Ectodermal cell (in vitro differentiated cells): ENCODE data around the gene KIF13A.
"Not testable (repeated sequence)": the region's sequence is repeated elsewhere in the genome, so short reads cannot be mapped to it uniquely, and the experiment has no call there.

ENCODE experiments used
- H3K27ac ChIP-seq: 2 replicates; pipeline ENCODE4 v1.7.0; 2013; ENCODE audit warnings: mild to moderate bottlenecking, low read depth, low read length; ENCODE audit not compliant: insufficient read depth, poor library complexity, severe bottlenecking
- H3K27me3 ChIP-seq: 2 replicates; pipeline ENCODE4 v1.7.0; 2013; ENCODE audit warnings: mild to moderate bottlenecking, low read length; ENCODE audit not compliant: insufficient read depth, control insufficient read depth, poor library complexity, severe bottlenecking
- H3K36me3 ChIP-seq: one replicate; pipeline ENCODE4 v1.7.0; 2013; ENCODE audit warnings: low read length; ENCODE audit not compliant: control insufficient read depth, insufficient read depth
- H3K4me1 ChIP-seq: one replicate; pipeline ENCODE4 v1.7.0; 2013; ENCODE audit warnings: low read length; ENCODE audit not compliant: control insufficient read depth, insufficient read depth
- H3K4me3 ChIP-seq: 2 replicates; pipeline ENCODE4 v1.7.0; 2013; ENCODE audit warnings: low read depth, low read length, control low read depth; ENCODE audit not compliant: insufficient read depth
- H3K9me3 ChIP-seq: 2 replicates; pipeline ENCODE4 v1.7.0; 2013; ENCODE audit warnings: mild to moderate bottlenecking, low read length, moderate library complexity; ENCODE audit not compliant: control insufficient read depth
- WGBS, 2 experiments: methylation state at CpG; one replicate each; pipeline ENCODE4 v1.1.7; 2013; ENCODE audit warnings: missing lambda C conversion rate in 2 of 2; 5-methylcytosine and 5-hydroxymethylcytosine counted together

KIF13A gene

GRCh38 chr6:17740559-17741220 is 246.7 kb downstream of the KIF13A start:
- H3K4me1 ChIP-seq = no peaks in the 10 kb centered on the region
- H3K36me3 ChIP-seq = no peaks in the 10 kb centered on the region
- WGBS, 2 experiments = 90 to 91% methylated on average over 5 of the region's 5 CpGs
- H3K27me3 ChIP-seq = no peaks in the 10 kb centered on the region
- no peak overlapping the region for H3K4me3 ChIP-seq
- H3K27ac ChIP-seq = no peak overlapping the region
- no peaks in the 10 kb centered on the region for H3K9me3 ChIP-seq

GRCh38 chr6:17737704-17738252 is 249.7 kb downstream of the KIF13A start:
- WGBS, 2 experiments = 80 to 100% methylated on average over 1 of the region's 1 CpG

GRCh38 chr6:17735311-17735710 is 252.1 kb downstream of the KIF13A start:
- not testable (repeated sequence) for H3K27me3 ChIP-seq, H3K36me3 ChIP-seq, H3K9me3 ChIP-seq, H3K4me1 ChIP-seq, H3K4me3 ChIP-seq, H3K27ac ChIP-seq
- 92 to 95% methylated on average over 24 to 26 of the region's 27 CpGs for WGBS, 2 experiments

More at GRCh38 chr6:17737704-17738252, 249.7 kb downstream of the KIF13A start:
- H3K4me3 ChIP-seq = no peak overlapping the region
- no peaks in the 10 kb centered on the region for H3K9me3 ChIP-seq
- H3K36me3 ChIP-seq = no peaks in the 10 kb centered on the region
- H3K27me3 ChIP-seq = no peaks in the 10 kb centered on the region
- H3K27ac ChIP-seq = no peak overlapping the region
- H3K4me1 ChIP-seq = no peaks in the 10 kb centered on the region

GRCh38 chr6:17730078-17730704 is 257.2 kb downstream of the KIF13A start:
- Histone ChIP-seq H3K4me3 (no peak overlapping the region), H3K36me3 (no peaks in the 10 kb centered on the region), H3K27ac (no peak overlapping the region), H3K4me1 (no peaks in the 10 kb centered on the region), H3K9me3 (no peaks in the 10 kb centered on the region), H3K27me3 (no peaks in the 10 kb centered on the region)
- 85 to 93% methylated on average over 5 to 6 of the region's 6 CpGs for WGBS, 2 experiments

- H3K4me3 ChIP-seq = no peak overlapping the region
- H3K9me3 ChIP-seq = no peaks in the 10 kb centered on the region
- no peaks in the 10 kb centered on the region for H3K4me1 ChIP-seq
- no peaks in the 10 kb centered on the region for H3K36me3 ChIP-seq
- no peaks in the 10 kb centered on the region for H3K27me3 ChIP-seq
- WGBS, 2 experiments = 91 to 95% methylated on average over 12 of the region's 12 CpGs
- no peak overlapping the region for H3K27ac ChIP-seq
Observed at GRCh38 chr6:17729223-17730077, 258.0 kb downstream of the KIF13A start.

- Histone ChIP-seq H3K9me3 (no peaks in the 10 kb centered on the region), H3K27me3 (no peaks in the 10 kb centered on the region), H3K36me3 (no peaks in the 10 kb centered on the region), H3K4me1 (no peaks in the 10 kb centered on the region), H3K4me3 (no peak overlapping the region), H3K27ac (no peak overlapping the region)
- WGBS, 2 experiments = 96% methylated on average over 49 of the region's 49 CpGs
Observed at GRCh38 chr6:17728551-17729222, 258.7 kb downstream of the KIF13A start.

- Histone ChIP-seq H3K9me3 (no peaks in the 10 kb centered on the region), H3K4me1 (no peaks in the 10 kb centered on the region), H3K27ac (no peak overlapping the region), H3K27me3 (no peaks in the 10 kb centered on the region), H3K4me3 (no peak overlapping the region), H3K36me3 (no peaks in the 10 kb centered on the region)
- 44 to 47% methylated on average over 6 of the region's 6 CpGs for WGBS, 2 experiments
Observed at GRCh38 chr6:17725083-17725482, 262.4 kb downstream of the KIF13A start.

GRCh38 chr6:17724341-17724740 is 263.1 kb downstream of the KIF13A start:
- no peaks in the 10 kb centered on the region for H3K36me3 ChIP-seq
- no peaks in the 10 kb centered on the region for H3K4me1 ChIP-seq
- H3K27ac ChIP-seq = no peak overlapping the region
- no peaks in the 10 kb centered on the region for H3K27me3 ChIP-seq
- H3K4me3 ChIP-seq = no peak overlapping the region
- WGBS, 2 experiments = 91 to 95% methylated on average over 3 of the region's 3 CpGs
- no peaks in the 10 kb centered on the region for H3K9me3 ChIP-seq

GRCh38 chr6:17721671-17722070 is 265.8 kb downstream of the KIF13A start:
- H3K4me3 ChIP-seq = no peak overlapping the region
- WGBS, 2 experiments = 70 to 76% methylated on average over 3 of the region's 3 CpGs
- no peaks in the 10 kb centered on the region for H3K4me1 ChIP-seq
- no peak overlapping the region for H3K27ac ChIP-seq
- no peaks in the 10 kb centered on the region for H3K36me3 ChIP-seq
- no peaks in the 10 kb centered on the region for H3K9me3 ChIP-seq
- H3K27me3 ChIP-seq = no peaks in the 10 kb centered on the region
